Neural progenitor cell (in vitro differentiated cells): Measurements from ENCODE around the gene LIMK2. TPM values are rescaled to one million over a fixed set of nuclear protein-coding genes. Genes with fewer than 3 reads are reported as not detected.
A peak's percentile ranks its signal among the peaks of the same experiment; 100 is the strongest.

ENCODE experiments used
- DNase-seq: peaks from one replicate; pipeline ENCODE4 v3.0.0-alpha.2; 2016; ENCODE audit warnings: low spot score
- H2AFZ ChIP-seq: fragments of 200-600 bp; sonication (generic); replicated peaks from 2 replicates; pipeline ENCODE4 v1.6.1; 2016; ENCODE audit warnings: antibody characterized with exemption
- H3F3A ChIP-seq: fragments of 200-600 bp; sonication (generic); 2 replicates; pipeline ENCODE4 v1.6.1; 2016; ENCODE audit warnings: antibody characterized with exemption, low read depth
- H3K27ac ChIP-seq: fragments of 200-600 bp; sonication (generic); 2 replicates; pipeline ENCODE4 v1.5.1; 2016; ENCODE audit warnings: mild to moderate bottlenecking
- H3K27me3 ChIP-seq: fragments of 200-600 bp; sonication (generic); 2 replicates; pipeline ENCODE4 v1.6.1; 2016; ENCODE audit warnings: mild to moderate bottlenecking, moderate library complexity
- H3K36me3 ChIP-seq: fragments of 200-600 bp; sonication (generic); 2 replicates; pipeline ENCODE4 v1.5.1; 2016
- H3K4me1 ChIP-seq: fragments of 200-600 bp; sonication (generic); 2 replicates; pipeline ENCODE4 v1.6.1; 2016; ENCODE audit warnings: mixed run types
- H3K4me2 ChIP-seq: fragments of 200-600 bp; sonication (generic); 2 replicates; pipeline ENCODE4 v1.6.1; 2016
- H3K4me3 ChIP-seq: fragments of 200-600 bp; sonication (generic); 2 replicates; pipeline ENCODE4 v1.5.1; 2016
- H3K79me2 ChIP-seq: fragments of 200-600 bp; sonication (generic); 2 replicates; pipeline ENCODE4 v1.6.1; 2016; ENCODE audit warnings: low read depth
- H3K9ac ChIP-seq: fragments of 200-600 bp; sonication (generic); 2 replicates; pipeline ENCODE4 v1.6.1; 2016
- H3K9me3 ChIP-seq: fragments of 200-600 bp; sonication (generic); 2 replicates; pipeline ENCODE4 v1.5.1; 2016; ENCODE audit warnings: low read depth
- H4K20me1 ChIP-seq: fragments of 200-600 bp; sonication (generic); 2 replicates; pipeline ENCODE4 v1.6.1; 2016; ENCODE audit warnings: low read depth
- H3K27ac Mint-ChIP-seq: 3 replicates; pipeline ENCODE4 v1.8.0; 2021; ENCODE audit warnings: mixed read lengths
- H3K27me3 Mint-ChIP-seq: 2 replicates; pipeline ENCODE4 v1.8.0; 2022; ENCODE audit warnings: low read depth, mild to moderate bottlenecking, inconsistent platforms, moderate library complexity, mixed read lengths; ENCODE audit not compliant: insufficient read depth
- H3K36me3 Mint-ChIP-seq: 3 replicates; pipeline ENCODE4 v1.8.0; 2021; ENCODE audit warnings: mixed read lengths
- H3K4me1 Mint-ChIP-seq: 3 replicates; pipeline ENCODE4 v1.8.0; 2021; ENCODE audit warnings: mixed read lengths
- H3K4me3 Mint-ChIP-seq: 3 replicates; pipeline ENCODE4 v1.8.0; 2021; ENCODE audit warnings: mild to moderate bottlenecking, moderate library complexity, mixed read lengths
- H3K9me3 Mint-ChIP-seq: 3 replicates; pipeline ENCODE4 v1.8.0; 2020; ENCODE audit warnings: mixed read lengths
- CTCF ChIP-seq: fragments of 200-600 bp; sonication (generic); IDR thresholded peaks from 2 replicates; pipeline ENCODE4 v1.5.1; 2017; ENCODE audit warnings: antibody characterized with exemption, mild to moderate bottlenecking
- EZH2 ChIP-seq: fragments of 200-600 bp; sonication (generic); IDR thresholded peaks from 2 replicates; pipeline ENCODE4 v1.6.1; 2017; ENCODE audit warnings: antibody characterized with exemption, mild to moderate bottlenecking, moderate library complexity
- EZH2phosphoT487 ChIP-seq: fragments of 200-600 bp; sonication (generic); IDR thresholded peaks from 2 replicates; pipeline ENCODE4 v1.6.1; 2017; ENCODE audit warnings: antibody characterized with exemption
- total RNA-seq: library from RNA; depleted of rRNA; stranded (reverse); fragments of >200 nt; gene quantifications from 2 replicates; pipeline ENCODE4 v1.2.3, GENCODE V29; 2015; ENCODE audit warnings: low replicate concordance

The LIMK2 gene
- total RNA-seq, 1 donor from 2014 or later, result 28.1 TPM

- Histone ChIP-seq H3F3A (peaks cover 3% of the 10 kb centered on the region), H3K27ac (no peak overlapping the region), H2AFZ (no peak overlapping the region), H3K4me3 (no peak overlapping the region), H3K27me3 (no peaks in the 10 kb centered on the region), H3K79me2 (no peaks in the 10 kb centered on the region), H3K9me3 (no peaks in the 10 kb centered on the region), H3K9ac (no peak overlapping the region), H3K36me3 (no peaks in the 10 kb centered on the region), H3K4me1 (no peaks in the 10 kb centered on the region), H3K4me2 (no peak overlapping the region), H4K20me1 (peaks cover 15% of the 10 kb centered on the region)
- Mint-ChIP-seq H3K27ac (peak overlapping the region; percentile 17), H3K9me3 (no peaks in the 10 kb centered on the region), H3K27me3 (peaks cover 3% of the 10 kb centered on the region), H3K4me1 (no peaks in the 10 kb centered on the region), H3K36me3 (peaks cover 32% of the 10 kb centered on the region), H3K4me3 (no peak overlapping the region)
- TF ChIP-seq EZH2, result no peak
- no peak for TF ChIP-seq EZH2phosphoT487
- TF ChIP-seq CTCF, result no peak
- DNase-seq, result no peak
Observed at GRCh38 chr22:31323578-31324550, 111.8 kb downstream of the LIMK2 start.

DNA sequence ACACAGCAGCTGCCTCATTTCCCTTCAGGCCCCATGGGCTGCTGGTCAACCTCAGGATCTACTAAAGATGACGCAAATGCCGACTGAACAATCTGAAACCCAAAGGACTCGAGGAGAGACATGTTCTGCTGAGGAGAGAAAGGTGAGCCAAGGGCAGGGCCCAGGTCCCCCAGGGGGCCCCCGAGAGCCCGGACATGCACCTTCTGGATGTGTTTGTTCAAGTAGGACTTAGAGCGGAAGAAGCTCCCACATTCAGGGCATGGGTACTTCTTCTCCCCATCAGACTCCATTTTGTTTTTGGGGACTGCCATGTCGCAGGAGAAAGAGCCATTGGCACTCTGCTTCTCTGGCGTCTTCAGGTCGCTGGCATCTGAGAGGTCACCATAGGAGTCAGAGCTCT, 114.8 kb downstream of the LIMK2 start:
- H3K4me3 Mint-ChIP-seq, result no peak overlapping the region
- peaks cover 48% of the 10 kb centered on the region for H3K36me3 Mint-ChIP-seq
- no peak for DNase-seq
- H3K9me3 Mint-ChIP-seq, result no peaks in the 10 kb centered on the region
- Histone ChIP-seq H3K79me2 (peaks cover 23% of the 10 kb centered on the region), H3K9ac (no peak overlapping the region), H3K27ac (no peak overlapping the region), H4K20me1 (peaks cover 35% of the 10 kb centered on the region), H3K4me2 (no peak overlapping the region), H3K9me3 (no peaks in the 10 kb centered on the region), H3K36me3 (peaks cover 4% of the 10 kb centered on the region), H3K4me1 (peaks cover 7% of the 10 kb centered on the region), H3K4me3 (no peak overlapping the region), H3F3A (peaks cover 3% of the 10 kb centered on the region), H3K27me3 (no peaks in the 10 kb centered on the region), H2AFZ (no peak overlapping the region)
- H3K27me3 Mint-ChIP-seq, result peaks cover 6% of the 10 kb centered on the region
- TF ChIP-seq EZH2phosphoT487 (no peak), CTCF (no peak), EZH2 (no peak)
- no peaks in the 10 kb centered on the region for H3K4me1 Mint-ChIP-seq
- no peak overlapping the region for H3K27ac Mint-ChIP-seq

DNA sequence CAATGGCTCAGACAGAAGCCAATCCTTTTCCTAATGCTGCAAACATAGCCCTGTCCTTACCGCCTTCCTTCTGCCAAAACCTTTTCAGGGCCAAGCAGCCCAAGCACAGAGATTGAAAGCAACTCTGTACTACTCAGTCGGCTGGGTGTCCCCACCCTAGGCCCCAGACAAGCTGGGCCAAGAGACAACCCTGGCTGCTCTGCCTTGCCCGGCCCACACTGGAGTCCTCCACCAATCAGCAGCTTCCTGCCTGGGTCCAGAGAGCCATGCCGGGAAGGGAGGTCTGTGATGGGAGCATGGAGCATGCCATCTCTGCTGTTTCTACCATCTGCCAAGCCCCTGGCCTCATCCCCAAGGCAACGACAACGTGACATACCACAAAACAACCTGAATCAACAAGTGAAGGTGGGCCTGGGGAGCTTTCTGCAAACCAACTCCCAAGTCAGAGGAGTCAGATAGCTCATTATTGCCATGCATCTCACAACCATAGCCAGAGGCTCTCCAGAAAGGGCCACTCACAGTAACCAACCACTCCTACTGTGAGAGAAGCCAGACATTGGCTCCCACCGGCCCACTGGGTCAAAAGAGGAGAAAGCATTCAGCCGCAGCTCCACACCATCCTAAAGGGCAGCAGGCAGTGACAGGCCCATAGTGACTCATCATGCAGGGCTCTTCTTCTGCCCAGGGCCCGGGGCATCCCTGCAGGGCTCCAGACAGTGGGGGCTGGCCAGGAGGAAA, 115.9 kb downstream of the LIMK2 start:
- Histone ChIP-seq H2AFZ (no peak overlapping the region), H4K20me1 (peaks cover 46% of the 10 kb centered on the region), H3K9me3 (no peaks in the 10 kb centered on the region), H3K27ac (no peak overlapping the region), H3K4me1 (peaks cover 7% of the 10 kb centered on the region), H3K9ac (no peak overlapping the region), H3F3A (peaks cover 3% of the 10 kb centered on the region), H3K4me2 (no peak overlapping the region), H3K4me3 (no peak overlapping the region), H3K27me3 (no peaks in the 10 kb centered on the region), H3K36me3 (peaks cover 4% of the 10 kb centered on the region), H3K79me2 (peaks cover 29% of the 10 kb centered on the region)
- DNase-seq, result no peak
- Mint-ChIP-seq H3K27ac (no peak overlapping the region), H3K4me1 (no peaks in the 10 kb centered on the region), H3K36me3 (peaks cover 49% of the 10 kb centered on the region), H3K4me3 (no peak overlapping the region), H3K27me3 (peaks cover 6% of the 10 kb centered on the region), H3K9me3 (no peaks in the 10 kb centered on the region)
- TF ChIP-seq CTCF (no peak), EZH2phosphoT487 (no peak), EZH2 (no peak)
